ENCODE data around the gene LRP5.

LRP5 gene

GRCh38 chr11:68347841-68348240 is 35.5 kb downstream of the LRP5 start:
- DNase-seq = no peak

- DNase-seq = no peak
Measured at GRCh38 chr11:68349461-68350249, 37.3 kb downstream of the LRP5 start.

GRCh38 chr11:68350759-68351449 is 38.5 kb downstream of the LRP5 start:
- no peak for DNase-seq

- no peak for DNase-seq
Measured at GRCh38 chr11:68351450-68352275, 39.3 kb downstream of the LRP5 start.

GRCh38 chr11:68352591-68352990 is 40.2 kb downstream of the LRP5 start:
- DNase-seq = no peak

- no peak for DNase-seq
Measured at GRCh38 chr11:68353118-68353517, 40.7 kb downstream of the LRP5 start.

- DNase-seq = no peak
Measured at GRCh38 chr11:68353669-68354068, 41.3 kb downstream of the LRP5 start.

GRCh38 chr11:68354148-68354872 is 41.9 kb downstream of the LRP5 start:
- DNase-seq = no peak

GRCh38 chr11:68355471-68355870 is 43.1 kb downstream of the LRP5 start:
- no peak for DNase-seq

- DNase-seq = no peak
Measured at GRCh38 chr11:68357568-68357967, 45.2 kb downstream of the LRP5 start.

- DNase-seq = no peak
Measured at GRCh38 chr11:68358416-68358815, 46.0 kb downstream of the LRP5 start.

GRCh38 chr11:68361702-68362101 is 49.3 kb downstream of the LRP5 start:
- DNase-seq = no peak

- no peak for DNase-seq
Measured at GRCh38 chr11:68362801-68363379, 50.5 kb downstream of the LRP5 start.

- DNase-seq = no peak
Measured at GRCh38 chr11:68363776-68364175, 51.4 kb downstream of the LRP5 start.

GRCh38 chr11:68364581-68364980 is 52.2 kb downstream of the LRP5 start:
- no peak for DNase-seq

- no peak for DNase-seq
Measured at GRCh38 chr11:68365943-68366435, 53.6 kb downstream of the LRP5 start.

GRCh38 chr11:68367252-68367651 is 54.9 kb downstream of the LRP5 start:
- DNase-seq = no peak

- DNase-seq = no peak
Measured at GRCh38 chr11:68369756-68370155, 57.4 kb downstream of the LRP5 start.

GRCh38 chr11:68370211-68371111 is 58.1 kb downstream of the LRP5 start:
- peak; percentile 92 for DNase-seq

- DNase-seq = no peak
Measured at GRCh38 chr11:68371171-68372041, 59.0 kb downstream of the LRP5 start.

All from MV-4-11 (cell line).